Activated naive CD8-positive, alpha-beta T cell treated with anti-CD3 and anti-CD28 coated beads, Interleukin-2, amount 50 U/mL, for 24 hours (primary cell): ENCODE measurements around the gene STK38.
"Not testable (repeated sequence)": the region's sequence is repeated elsewhere in the genome, so short reads cannot be mapped to it uniquely, and the experiment has no call there.

Experiments used
- ATAC-seq: fragments of 150-1000 bp; cut with Tn5 transposase; one replicate; pipeline ENCODE4 v1.10.0; 2021
- DNase-seq: peaks from one replicate; pipeline ENCODE4 v3.0.0; 2021
- H3K27ac Mint-ChIP-seq: one replicate; pipeline ENCODE4 v1.8.0; 2021; ENCODE audit warnings: mild to moderate bottlenecking, mixed read lengths
- H3K27me3 Mint-ChIP-seq: one replicate; pipeline ENCODE4 v1.8.0; 2021; ENCODE audit warnings: mixed read lengths
- H3K36me3 Mint-ChIP-seq: one replicate; pipeline ENCODE4 v1.8.0; 2021; ENCODE audit warnings: low read depth, mixed read lengths
- H3K4me1 Mint-ChIP-seq: one replicate; pipeline ENCODE4 v1.8.0; 2021; ENCODE audit warnings: mixed read lengths
- H3K4me3 Mint-ChIP-seq: one replicate; pipeline ENCODE4 v1.8.0; 2021; ENCODE audit warnings: mild to moderate bottlenecking, moderate library complexity, mixed read lengths
- H3K9me3 Mint-ChIP-seq: one replicate; pipeline ENCODE4 v1.8.0; 2021; ENCODE audit warnings: mixed read lengths

STK38 gene

DNA sequence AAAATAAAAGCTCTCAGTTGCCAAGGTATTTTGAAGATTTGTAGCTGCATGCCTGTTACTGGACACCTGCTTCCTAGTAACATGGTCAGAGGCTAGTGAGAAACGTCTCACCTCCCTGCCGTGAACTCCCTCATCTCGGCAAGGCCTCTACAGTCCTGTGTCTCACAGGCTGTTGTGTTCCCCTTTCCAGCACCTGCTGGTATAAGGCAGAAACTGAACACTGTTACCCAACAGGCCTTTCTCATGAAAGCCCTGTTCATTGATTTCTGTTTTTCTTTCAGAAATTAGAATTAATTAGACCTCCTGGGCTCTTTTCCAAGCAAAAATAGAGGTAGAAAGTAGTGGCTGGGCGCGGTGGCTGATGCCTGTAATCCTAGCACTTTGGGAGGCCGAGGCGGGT lies 29.3 kb upstream of the STK38 start:
- H3K9me3 Mint-ChIP-seq: no peaks in the 10 kb centered on the region
- DNase-seq (no peak), ATAC-seq (no peak)
- H3K4me3 Mint-ChIP-seq: no peak overlapping the region
- peaks cover 6% of the 10 kb centered on the region for H3K4me1 Mint-ChIP-seq
- no peaks in the 10 kb centered on the region for H3K27me3 Mint-ChIP-seq
- H3K36me3 Mint-ChIP-seq: no peaks in the 10 kb centered on the region
- H3K27ac Mint-ChIP-seq: no peak overlapping the region

GRCh38 chr6:36574679-36575078 lies 27.4 kb upstream of the STK38 start:
- Mint-ChIP-seq H3K27me3 (no peaks in the 10 kb centered on the region), H3K4me3 (no peak overlapping the region), H3K27ac (no peak overlapping the region), H3K36me3 (no peaks in the 10 kb centered on the region), H3K9me3 (no peaks in the 10 kb centered on the region), H3K4me1 (peaks cover 5% of the 10 kb centered on the region)
- ATAC-seq (no peak), DNase-seq (no peak)

DNA sequence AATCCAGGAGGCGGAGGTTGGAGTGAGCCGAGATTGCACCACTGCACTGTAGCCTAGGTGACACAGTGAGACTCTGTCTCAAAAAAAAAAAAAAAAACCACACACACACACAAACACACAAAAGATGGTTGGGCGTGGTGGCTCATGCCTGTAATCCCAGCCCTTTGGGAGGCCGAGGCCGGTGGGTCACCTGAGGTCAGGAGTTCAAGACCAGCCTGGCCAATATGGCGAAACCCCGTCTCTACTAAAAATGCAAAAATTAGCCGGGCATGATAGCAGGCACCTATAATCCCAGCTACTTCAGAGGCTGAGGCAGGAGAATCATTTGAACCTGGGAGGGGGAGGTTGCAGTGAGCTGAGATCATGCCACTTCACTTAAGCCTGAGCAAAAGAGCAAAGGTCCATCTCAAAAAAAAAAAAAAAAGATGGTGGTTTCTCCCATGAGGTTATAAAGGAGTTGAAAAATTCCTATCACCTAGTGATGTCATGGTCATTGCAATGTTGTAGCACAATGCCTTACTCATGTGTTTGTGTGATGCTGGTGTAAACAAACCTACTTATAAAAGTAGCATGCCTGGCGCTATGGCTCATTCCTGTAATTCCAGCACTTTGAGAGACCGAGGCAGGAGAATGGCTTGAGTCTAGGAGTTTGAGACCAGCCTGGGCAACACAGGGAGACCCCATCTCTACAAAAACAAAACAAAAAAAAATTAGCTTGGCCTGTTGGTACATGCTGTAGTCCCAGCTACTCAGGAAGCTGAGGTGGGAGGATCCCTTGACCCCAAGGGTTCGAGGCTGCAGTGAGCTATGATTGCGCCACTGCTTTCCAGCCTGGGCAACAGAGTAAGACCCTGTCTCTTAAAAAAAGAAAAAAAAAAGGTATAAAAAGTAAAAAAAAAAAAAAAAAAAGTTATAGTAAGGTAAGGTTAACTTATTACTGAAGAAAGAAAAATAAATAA lies 25.4 kb upstream of the STK38 start:
- not testable (repeated sequence) for DNase-seq, H3K27ac Mint-ChIP-seq, ATAC-seq, H3K9me3 Mint-ChIP-seq, H3K27me3 Mint-ChIP-seq, H3K4me1 Mint-ChIP-seq, H3K4me3 Mint-ChIP-seq, H3K36me3 Mint-ChIP-seq

DNA sequence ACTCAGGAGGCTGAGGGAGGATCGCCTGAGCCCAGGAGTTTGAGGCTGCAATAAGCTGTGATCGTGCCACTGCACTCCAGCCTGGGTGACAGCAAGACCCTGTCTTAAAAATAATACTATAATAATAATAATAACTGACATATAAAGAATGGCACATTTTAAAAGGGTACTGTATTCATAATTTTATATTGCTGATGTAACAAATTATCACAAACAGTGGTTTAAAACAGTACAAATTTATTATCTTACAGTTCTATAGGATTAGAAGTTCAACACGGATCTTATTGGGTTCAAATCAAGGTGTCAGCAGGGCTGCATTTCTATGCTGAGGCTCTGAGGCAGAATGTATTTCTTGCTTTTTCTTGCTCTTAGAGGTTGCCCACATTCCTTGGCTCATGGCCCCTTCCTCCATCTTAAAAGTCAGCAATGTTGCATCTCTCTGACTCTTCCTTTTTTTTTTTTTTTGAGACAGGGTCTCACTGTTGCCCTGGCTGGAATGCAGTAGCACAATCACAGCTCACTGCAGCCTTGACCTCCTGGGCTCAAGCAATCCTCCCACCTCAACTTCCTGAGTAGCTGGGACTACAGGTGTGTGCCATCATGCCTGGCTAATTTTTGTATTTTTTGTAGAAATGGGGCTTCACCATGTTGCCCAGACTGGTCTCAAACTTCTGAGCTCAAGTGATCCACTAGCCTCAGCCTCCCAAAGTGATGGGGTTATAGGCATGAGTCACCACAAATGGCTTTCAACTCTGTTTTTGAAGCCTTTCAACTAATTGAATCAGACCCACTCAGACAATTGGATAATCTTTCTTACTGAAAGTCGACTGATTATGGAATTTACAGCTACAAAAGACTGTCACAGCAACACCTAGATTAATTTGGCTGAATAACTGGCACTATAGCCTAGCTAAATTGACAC lies 24.1 kb upstream of the STK38 start:
- Mint-ChIP-seq H3K36me3 (no peaks in the 10 kb centered on the region), H3K27me3 (no peaks in the 10 kb centered on the region)
- no peak for ATAC-seq

DNA sequence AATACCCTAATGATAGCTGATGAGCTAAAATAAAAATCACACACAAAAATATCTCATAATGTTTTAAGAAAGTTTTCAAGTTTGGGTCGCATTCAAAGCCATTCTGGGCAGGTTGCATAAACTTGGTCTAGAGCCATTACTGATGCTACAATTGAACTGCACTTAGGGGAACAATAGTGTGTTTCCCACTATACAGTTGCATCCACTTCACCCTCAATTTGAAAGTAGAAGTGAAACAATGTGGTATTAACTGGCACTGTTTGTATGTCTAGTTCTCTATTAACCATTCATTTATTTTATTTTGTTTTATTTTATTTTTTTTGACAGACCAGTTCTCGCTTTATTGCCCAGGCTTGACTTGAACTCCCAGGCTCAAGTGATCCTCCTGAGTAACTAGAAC lies 23.0 kb upstream of the STK38 start:
- H3K4me1 Mint-ChIP-seq: no peaks in the 10 kb centered on the region
- H3K9me3 Mint-ChIP-seq: no peaks in the 10 kb centered on the region
- DNase-seq: no peak
- no peak overlapping the region for H3K27ac Mint-ChIP-seq
- ATAC-seq: peak; percentile 43
- H3K27me3 Mint-ChIP-seq: no peaks in the 10 kb centered on the region
- no peaks in the 10 kb centered on the region for H3K36me3 Mint-ChIP-seq
- no peak overlapping the region for H3K4me3 Mint-ChIP-seq

More for the DNA sequence above, 24.1 kb upstream of the STK38 start:
- H3K9me3 Mint-ChIP-seq: no peaks in the 10 kb centered on the region
- no peaks in the 10 kb centered on the region for H3K4me1 Mint-ChIP-seq
- H3K27ac Mint-ChIP-seq: no peak overlapping the region
- no peak for DNase-seq
- H3K4me3 Mint-ChIP-seq: no peak overlapping the region

GRCh38 chr6:36566418-36566905 lies 19.2 kb upstream of the STK38 start:
- DNase-seq: no peak
- Mint-ChIP-seq H3K4me3 (no peak overlapping the region), H3K4me1 (no peaks in the 10 kb centered on the region), H3K36me3 (no peaks in the 10 kb centered on the region), H3K9me3 (no peaks in the 10 kb centered on the region), H3K27ac (no peak overlapping the region), H3K27me3 (no peaks in the 10 kb centered on the region)
- no peak for ATAC-seq

DNA sequence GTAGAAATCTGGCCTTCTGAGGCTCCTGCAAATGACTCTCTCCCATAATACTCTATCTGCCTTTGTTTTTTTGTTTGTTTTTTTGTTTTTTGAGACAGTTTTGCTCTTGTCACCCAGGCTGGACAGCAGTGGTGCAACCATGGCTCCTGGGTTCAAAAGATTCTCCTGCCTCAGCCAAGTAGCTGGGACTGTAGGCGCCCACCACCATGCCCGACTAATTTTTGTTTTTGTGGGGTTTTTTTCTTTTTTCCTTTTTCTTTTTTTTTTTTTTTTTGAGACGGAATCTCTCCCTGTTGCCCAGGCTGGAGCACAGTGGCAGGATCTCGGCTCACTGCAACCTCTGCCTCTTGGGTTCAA lies 16.6 kb upstream of the STK38 start:
- H3K4me1 Mint-ChIP-seq: peaks cover 3% of the 10 kb centered on the region
- no peak overlapping the region for H3K27ac Mint-ChIP-seq
- H3K9me3 Mint-ChIP-seq: no peaks in the 10 kb centered on the region
- no peaks in the 10 kb centered on the region for H3K36me3 Mint-ChIP-seq
- no peaks in the 10 kb centered on the region for H3K27me3 Mint-ChIP-seq
- H3K4me3 Mint-ChIP-seq: no peak overlapping the region
- no peak for ATAC-seq
- no peak for DNase-seq

- ATAC-seq: no peak
- Mint-ChIP-seq H3K4me3 (no peak overlapping the region), H3K36me3 (no peaks in the 10 kb centered on the region), H3K27me3 (no peaks in the 10 kb centered on the region), H3K9me3 (no peaks in the 10 kb centered on the region), H3K27ac (no peak overlapping the region), H3K4me1 (peaks cover 3% of the 10 kb centered on the region)
- no peak for DNase-seq
Observed at GRCh38 chr6:36563237-36563927, 16.1 kb upstream of the STK38 start.

DNA sequence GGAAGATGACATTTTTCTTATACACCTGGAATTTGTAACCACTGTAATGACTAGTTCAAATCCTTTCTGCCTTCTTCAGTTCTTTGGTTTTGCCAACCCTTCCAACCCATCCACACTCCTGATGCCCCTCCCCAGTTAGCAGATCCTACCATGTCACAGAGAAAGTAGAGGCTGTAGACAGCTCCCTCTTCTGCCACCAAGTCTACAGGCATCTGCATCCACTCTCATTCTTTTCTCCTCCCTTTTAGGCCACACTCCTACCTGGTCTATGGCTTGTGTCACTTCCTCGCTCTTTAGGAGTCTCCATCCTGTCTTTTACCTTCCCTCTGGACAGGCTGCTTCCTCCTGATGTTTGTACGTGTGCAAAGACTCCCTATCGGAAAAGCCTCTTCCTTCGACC lies 13.5 kb upstream of the STK38 start:
- Mint-ChIP-seq H3K36me3 (no peaks in the 10 kb centered on the region), H3K4me1 (peaks cover 3% of the 10 kb centered on the region), H3K4me3 (no peak overlapping the region), H3K27me3 (no peaks in the 10 kb centered on the region), H3K9me3 (no peaks in the 10 kb centered on the region), H3K27ac (no peak overlapping the region)
- no peak for DNase-seq
- no peak for ATAC-seq

DNA sequence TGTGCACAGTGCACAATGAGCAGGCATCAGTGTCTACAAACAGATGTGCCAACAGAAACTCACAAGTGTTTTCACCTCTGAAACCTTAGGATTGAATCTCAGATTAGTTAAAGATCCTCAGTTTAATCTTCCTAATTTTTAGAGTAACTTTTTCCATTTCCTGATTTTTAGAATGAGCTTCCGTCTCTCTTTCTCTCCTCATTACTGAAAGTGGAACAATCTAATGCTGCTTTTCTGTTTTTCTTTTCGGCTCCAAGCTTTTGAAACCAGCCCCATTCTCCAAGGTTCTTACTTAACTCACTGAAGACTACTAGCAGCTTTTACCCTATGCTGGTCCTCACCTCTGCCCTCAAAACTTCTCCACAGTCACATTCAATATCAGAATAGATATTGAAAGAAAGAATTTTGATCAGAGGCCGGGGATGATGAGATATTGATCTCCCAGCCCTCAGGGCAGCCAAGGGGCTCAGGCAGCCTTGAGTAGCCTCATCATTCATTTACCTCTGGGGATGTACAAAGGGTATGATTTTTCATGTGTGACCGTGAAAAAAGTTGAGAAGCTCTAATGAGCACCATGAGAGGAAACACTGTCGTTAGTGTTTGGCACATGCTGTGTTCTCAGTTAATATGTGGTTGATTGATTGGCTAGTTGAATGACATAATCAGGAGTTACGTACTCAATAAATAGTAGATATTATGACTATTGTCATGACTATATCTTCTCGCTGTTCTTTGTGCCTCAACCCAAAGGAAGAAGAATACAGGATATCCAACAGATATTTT lies 11.9 kb upstream of the STK38 start:
- Mint-ChIP-seq H3K9me3 (no peaks in the 10 kb centered on the region), H3K27ac (no peak overlapping the region), H3K36me3 (no peaks in the 10 kb centered on the region), H3K4me3 (no peak overlapping the region), H3K4me1 (peaks cover 3% of the 10 kb centered on the region), H3K27me3 (no peaks in the 10 kb centered on the region)
- ATAC-seq (no peak), DNase-seq (no peak)

GRCh38 chr6:36556281-36556680 lies 9.0 kb upstream of the STK38 start:
- Mint-ChIP-seq H3K36me3 (no peaks in the 10 kb centered on the region), H3K4me1 (peaks cover 3% of the 10 kb centered on the region), H3K4me3 (no peak overlapping the region), H3K27ac (no peak overlapping the region), H3K27me3 (no peaks in the 10 kb centered on the region), H3K9me3 (no peaks in the 10 kb centered on the region)
- DNase-seq: no peak
- ATAC-seq: no peak

GRCh38 chr6:36555750-36556252 lies 8.5 kb upstream of the STK38 start:
- Mint-ChIP-seq H3K9me3 (no peaks in the 10 kb centered on the region), H3K4me1 (peaks cover 3% of the 10 kb centered on the region), H3K27me3 (no peaks in the 10 kb centered on the region), H3K27ac (no peak overlapping the region), H3K4me3 (no peak overlapping the region), H3K36me3 (no peaks in the 10 kb centered on the region)
- ATAC-seq (no peak), DNase-seq (no peak)

DNA sequence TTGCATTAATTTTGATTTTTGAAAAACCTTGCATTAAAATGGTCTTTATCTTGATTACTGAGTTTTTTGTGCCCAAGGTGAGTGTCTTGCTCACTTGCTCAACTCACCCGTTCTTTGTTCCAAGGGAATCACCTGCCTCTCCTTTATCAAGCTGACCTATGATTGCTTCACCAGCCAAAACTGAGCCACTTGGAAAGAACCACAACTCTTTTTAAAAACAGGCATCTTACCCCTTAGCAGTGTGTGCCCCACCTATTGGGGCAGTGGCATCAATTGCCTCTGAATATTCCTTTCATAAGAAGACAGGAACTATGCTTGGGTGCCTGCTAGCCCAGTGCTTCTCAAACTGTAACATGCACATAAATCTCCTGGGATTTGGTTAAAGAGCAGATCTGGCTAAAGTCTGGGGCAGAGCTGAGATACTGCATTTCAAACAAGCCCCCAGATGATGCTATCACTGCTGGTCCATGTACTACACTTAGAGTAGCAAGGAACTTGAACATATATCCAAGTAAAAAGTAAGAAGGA lies 3.3 kb upstream of the STK38 start:
- Mint-ChIP-seq H3K9me3 (no peaks in the 10 kb centered on the region), H3K27ac (no peak overlapping the region), H3K27me3 (no peaks in the 10 kb centered on the region), H3K4me1 (peaks cover 25% of the 10 kb centered on the region), H3K36me3 (no peaks in the 10 kb centered on the region), H3K4me3 (no peak overlapping the region)
- ATAC-seq (no peak), DNase-seq (no peak)
